Keratinocyte (primary cell): ENCODE results near the gene RAPGEF4.

Experiments
- EZH2 ChIP-seq: IDR thresholded peaks from one replicate; pipeline ENCODE4 v1.6.1; 2012; ENCODE audit warnings: inconsistent platforms, mild to moderate bottlenecking, low read length, moderate library complexity
- TF ChIP-seq, protein P1 (sequence below), 3 experiments: IDR thresholded peaks in 1 of 3; conservative IDR thresholded peaks in 1 of 3; optimal IDR thresholded peaks in 1 of 3; 2 replicates in 2 of 3; 3 replicates in 1 of 3; pipeline versions ENCODE3 to v1.5.1; 2011; ENCODE audit warnings: low read length in 3 of 3, mild to moderate bottlenecking in 3 of 3, moderate library complexity in 2 of 3, control low read depth in 1 of 3, inconsistent platforms in 1 of 3; ENCODE audit not compliant: insufficient read depth in 2 of 3; ENCODE audit errors: extremely low read depth in 1 of 3

DNA sequence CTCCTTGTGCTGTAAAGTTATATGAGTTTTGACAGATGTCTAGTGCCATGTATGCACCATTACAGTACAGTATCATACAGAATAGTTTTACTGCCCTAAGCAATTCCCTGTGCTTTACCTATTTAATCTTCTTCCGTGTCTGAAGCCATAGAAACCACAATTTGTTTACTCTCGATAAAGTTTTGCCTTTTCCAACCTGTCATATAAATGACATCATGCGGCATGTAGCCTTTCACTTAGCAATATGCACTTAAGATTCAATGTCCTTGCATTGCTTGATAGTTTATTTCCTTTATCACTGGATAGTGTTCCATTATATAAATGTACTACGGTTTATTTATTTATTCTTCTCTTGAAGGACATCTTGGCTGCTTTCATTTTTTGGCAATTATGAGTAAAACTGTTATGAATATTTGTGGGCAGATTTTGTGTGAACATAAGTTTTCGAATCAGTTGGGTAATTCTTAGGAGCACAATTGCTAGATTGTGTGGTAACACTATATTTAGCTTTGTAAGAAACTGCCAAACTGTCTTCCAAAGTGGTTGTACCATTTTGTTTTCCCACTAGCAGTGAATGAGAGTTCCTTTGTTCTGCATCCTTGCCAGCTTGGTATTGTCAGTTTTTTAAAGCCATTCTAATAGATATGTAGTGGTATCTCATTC, 203.2 kb downstream of the RAPGEF4 start:
- TF ChIP-seq, protein P1, sequence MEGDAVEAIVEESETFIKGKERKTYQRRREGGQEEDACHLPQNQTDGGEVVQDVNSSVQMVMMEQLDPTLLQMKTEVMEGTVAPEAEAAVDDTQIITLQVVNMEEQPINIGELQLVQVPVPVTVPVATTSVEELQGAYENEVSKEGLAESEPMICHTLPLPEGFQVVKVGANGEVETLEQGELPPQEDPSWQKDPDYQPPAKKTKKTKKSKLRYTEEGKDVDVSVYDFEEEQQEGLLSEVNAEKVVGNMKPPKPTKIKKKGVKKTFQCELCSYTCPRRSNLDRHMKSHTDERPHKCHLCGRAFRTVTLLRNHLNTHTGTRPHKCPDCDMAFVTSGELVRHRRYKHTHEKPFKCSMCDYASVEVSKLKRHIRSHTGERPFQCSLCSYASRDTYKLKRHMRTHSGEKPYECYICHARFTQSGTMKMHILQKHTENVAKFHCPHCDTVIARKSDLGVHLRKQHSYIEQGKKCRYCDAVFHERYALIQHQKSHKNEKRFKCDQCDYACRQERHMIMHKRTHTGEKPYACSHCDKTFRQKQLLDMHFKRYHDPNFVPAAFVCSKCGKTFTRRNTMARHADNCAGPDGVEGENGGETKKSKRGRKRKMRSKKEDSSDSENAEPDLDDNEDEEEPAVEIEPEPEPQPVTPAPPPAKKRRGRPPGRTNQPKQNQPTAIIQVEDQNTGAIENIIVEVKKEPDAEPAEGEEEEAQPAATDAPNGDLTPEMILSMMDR (optimal IDR thresholded peaks at IDR 0.05 in 1 of 3, IDR thresholded peaks at IDR 0.05 in 1 of 3, conservative IDR thresholded peaks at IDR 0.05 in 1 of 3; ENCODE audit: extremely low read depth in 1 of 3, insufficient read depth in 2 of 3, low read length in 3 of 3): no peak
- no peak for TF ChIP-seq EZH2
